ENCODE measurements around the gene PAX4.

The PAX4 gene
- total RNA-seq, result 0 reads per million in 4 experiments

GRCh38 chr7:127618042-127618441, at the start of gene PAX4:
PAX4 (minus strand) TSS chr7:127618142; CDS start chr7:127615928, 2,214 bp downstream.
- no peak for DNase-seq

- no peak for DNase-seq
Measured at GRCh38 chr7:127667017-127667670, 49.2 kb upstream of the PAX4 start.

- no peak for DNase-seq
Measured at GRCh38 chr7:127666602-127667001, 48.7 kb upstream of the PAX4 start.

GRCh38 chr7:127665922-127666321, 48.0 kb upstream of the PAX4 start:
- DNase-seq, result no peak

GRCh38 chr7:127658970-127659630, 41.2 kb upstream of the PAX4 start:
- DNase-seq, result no peak

GRCh38 chr7:127657500-127657899, 39.6 kb upstream of the PAX4 start:
- no peak for DNase-seq

- DNase-seq, result no peak
Measured at GRCh38 chr7:127655720-127656119, 37.8 kb upstream of the PAX4 start.

GRCh38 chr7:127654404-127655394, 36.8 kb upstream of the PAX4 start:
- DNase-seq, result no peak

- DNase-seq, result no peak
Measured at GRCh38 chr7:127653396-127653795, 35.5 kb upstream of the PAX4 start.

GRCh38 chr7:127652333-127653248, 34.6 kb upstream of the PAX4 start:
- DNase-seq, result no peak

GRCh38 chr7:127651556-127652332, 33.8 kb upstream of the PAX4 start, which contains the start of gene SND1:
SND1 (plus strand) TSS chr7:127652194; CDS start chr7:127652374, 180 bp downstream.
- DNase-seq, result peak; percentile 96

- no peak for DNase-seq
Measured at GRCh38 chr7:127650847-127651555, 33.1 kb upstream of the PAX4 start.

- no peak for DNase-seq
Measured at GRCh38 chr7:127648986-127649385, 31.0 kb upstream of the PAX4 start.

- no peak for DNase-seq
Measured at GRCh38 chr7:127647636-127648035, 29.7 kb upstream of the PAX4 start.

- no peak for DNase-seq
Measured at GRCh38 chr7:127644484-127644883, 26.5 kb upstream of the PAX4 start.

- no peak for DNase-seq
Measured at GRCh38 chr7:127638197-127638596, 20.3 kb upstream of the PAX4 start.

- DNase-seq, result no peak
Measured at GRCh38 chr7:127635659-127636285, 17.8 kb upstream of the PAX4 start.

- no peak for DNase-seq
Measured at GRCh38 chr7:127632276-127632910, 14.5 kb upstream of the PAX4 start.

- peak; percentile 9 for DNase-seq
Measured at GRCh38 chr7:127629268-127629854, 11.4 kb upstream of the PAX4 start.
